GM12872 (cell line): ENCODE data around the gene MYO7B.

ENCODE experiments used
- TF ChIP-seq, protein P1 (sequence below): IDR thresholded peaks from 3 replicates; pipeline ENCODE4 v1.5.1; 2011; ENCODE audit warnings: low read depth, mild to moderate bottlenecking, low read length, moderate library complexity; ENCODE audit not compliant: insufficient read depth

The MYO7B gene

DNA sequence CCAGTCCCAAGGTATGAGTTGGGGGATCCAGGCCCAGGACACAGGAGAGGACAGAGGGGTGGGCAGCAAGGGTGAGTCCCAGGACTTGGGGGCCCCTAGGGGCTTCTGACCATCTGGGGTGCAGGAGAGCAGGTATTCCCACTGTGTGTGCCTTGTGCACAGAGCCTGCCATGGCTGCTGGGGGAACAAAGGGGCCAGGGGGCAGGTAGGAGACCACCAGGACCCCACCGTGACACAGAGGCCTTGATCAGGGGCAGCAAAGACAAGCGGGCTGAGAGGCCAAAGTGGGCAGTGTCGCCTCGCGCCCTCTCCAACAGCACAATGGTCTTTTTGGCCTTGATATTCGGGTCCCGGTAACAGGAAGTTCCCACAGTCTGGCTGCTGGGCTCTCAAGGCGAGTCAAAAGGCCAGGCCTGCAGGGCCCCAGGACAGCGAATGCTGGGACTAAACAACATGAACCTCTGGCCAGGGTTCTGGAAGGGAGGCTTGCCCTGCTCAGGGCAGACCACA, 98.1 kb downstream of the MYO7B start:
- TF ChIP-seq, protein P1, sequence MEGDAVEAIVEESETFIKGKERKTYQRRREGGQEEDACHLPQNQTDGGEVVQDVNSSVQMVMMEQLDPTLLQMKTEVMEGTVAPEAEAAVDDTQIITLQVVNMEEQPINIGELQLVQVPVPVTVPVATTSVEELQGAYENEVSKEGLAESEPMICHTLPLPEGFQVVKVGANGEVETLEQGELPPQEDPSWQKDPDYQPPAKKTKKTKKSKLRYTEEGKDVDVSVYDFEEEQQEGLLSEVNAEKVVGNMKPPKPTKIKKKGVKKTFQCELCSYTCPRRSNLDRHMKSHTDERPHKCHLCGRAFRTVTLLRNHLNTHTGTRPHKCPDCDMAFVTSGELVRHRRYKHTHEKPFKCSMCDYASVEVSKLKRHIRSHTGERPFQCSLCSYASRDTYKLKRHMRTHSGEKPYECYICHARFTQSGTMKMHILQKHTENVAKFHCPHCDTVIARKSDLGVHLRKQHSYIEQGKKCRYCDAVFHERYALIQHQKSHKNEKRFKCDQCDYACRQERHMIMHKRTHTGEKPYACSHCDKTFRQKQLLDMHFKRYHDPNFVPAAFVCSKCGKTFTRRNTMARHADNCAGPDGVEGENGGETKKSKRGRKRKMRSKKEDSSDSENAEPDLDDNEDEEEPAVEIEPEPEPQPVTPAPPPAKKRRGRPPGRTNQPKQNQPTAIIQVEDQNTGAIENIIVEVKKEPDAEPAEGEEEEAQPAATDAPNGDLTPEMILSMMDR, result no peak

DNA sequence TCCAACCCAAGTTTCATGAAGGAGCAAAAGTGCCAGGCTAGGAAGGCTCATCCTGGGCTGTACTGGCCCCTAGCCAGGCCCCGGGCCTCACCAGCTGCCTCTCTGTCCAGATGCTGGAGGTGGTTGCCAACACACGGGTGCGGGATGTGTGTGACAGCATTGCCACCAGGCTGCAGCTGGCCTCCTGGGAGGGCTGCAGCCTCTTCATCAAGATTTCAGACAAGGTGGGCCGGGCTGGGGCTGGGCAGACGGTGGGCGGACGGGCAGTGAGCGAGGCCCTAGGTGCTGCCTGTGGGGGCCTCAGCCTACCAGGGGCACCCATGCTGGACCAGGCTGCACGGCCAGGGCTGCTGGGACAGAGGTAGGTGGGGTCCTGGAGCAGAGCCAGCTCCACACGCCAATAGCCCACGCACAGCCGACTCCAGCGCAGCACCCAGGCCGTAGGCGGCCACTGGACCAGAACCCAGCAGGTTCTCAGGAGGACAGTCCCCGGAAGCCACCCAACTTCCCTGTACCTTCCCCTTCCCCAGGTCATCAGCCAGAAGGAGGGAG, 98.7 kb downstream of the MYO7B start:
- TF ChIP-seq, protein P1, result no peak

- TF ChIP-seq, protein P1, result no peak
Observed at GRCh38 chr2:127634626-127635379, 99.3 kb downstream of the MYO7B start.

DNA sequence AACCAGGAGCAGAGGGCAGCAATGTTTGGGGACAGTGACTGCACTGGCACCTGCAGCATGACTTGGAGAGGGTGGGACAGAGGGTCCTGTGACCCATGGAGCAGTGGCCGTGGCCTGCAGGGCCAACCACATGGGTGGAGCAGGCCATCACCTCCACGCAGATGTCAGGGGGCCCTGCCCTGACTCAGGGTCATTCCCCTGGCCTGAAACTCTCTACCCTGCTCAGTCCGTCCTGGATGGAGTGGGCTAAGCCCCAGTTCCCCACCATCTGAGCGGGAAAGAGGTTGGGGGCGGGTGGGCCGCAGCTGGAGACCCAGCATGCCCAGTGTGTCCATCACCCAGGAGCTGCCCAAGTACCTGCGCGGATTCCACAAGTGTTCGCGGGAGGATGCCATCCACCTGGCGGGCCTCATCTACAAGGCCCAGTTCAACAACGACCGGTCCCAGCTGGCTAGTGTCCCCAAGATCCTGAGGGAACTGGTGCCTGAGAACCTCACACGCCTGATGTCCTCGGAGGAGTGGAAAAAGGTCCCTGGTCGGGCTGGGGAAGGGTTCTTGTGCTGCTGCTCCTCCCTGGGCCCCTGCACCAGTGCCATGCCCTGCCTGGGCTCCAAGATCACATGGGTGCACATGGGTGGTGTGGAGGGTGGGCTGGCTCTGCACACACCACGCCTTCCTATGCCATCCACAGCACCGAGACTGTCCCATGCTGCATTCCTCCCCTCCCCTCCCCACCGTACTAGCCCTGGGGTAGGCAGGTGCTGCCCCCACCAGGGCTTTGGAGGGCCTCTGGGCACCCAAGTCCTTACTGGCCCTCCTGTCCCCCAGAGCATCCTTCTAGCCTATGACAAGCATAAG, 100.1 kb downstream of the MYO7B start:
- TF ChIP-seq, protein P1, result no peak

GRCh38 chr2:127636248-127637235, 101.1 kb downstream of the MYO7B start:
- TF ChIP-seq, protein P1, result no peak

DNA sequence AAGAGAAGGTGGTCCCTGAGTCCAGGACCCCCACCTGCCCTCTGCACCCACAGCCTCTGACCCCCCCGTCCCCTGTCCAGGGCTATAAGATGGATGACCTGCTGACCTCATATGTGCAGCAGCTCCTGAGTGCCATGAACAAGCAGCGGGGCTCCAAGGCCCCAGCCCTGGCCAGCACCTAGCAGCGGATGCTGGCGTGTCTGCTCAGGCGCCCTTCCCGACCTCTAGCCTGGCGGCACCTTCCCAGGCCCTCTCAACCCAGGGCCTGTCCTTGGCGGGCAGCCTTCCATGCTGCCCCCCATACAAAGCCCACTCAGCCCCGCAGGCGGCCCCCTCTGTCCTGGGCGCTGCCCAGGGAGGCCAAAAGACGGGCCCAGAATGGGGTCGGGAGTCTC, 101.8 kb downstream of the MYO7B start:
- TF ChIP-seq, protein P1, result no peak
